Adipose tissue (tissue), 3 donors: ENCODE data around the gene CRYBG2. TPM values are rescaled to one million over a fixed set of nuclear protein-coding genes. Genes with fewer than 3 reads are reported as not detected.
"Not testable (repeated sequence)": the region's sequence is repeated elsewhere in the genome, so short reads cannot be mapped to it uniquely, and the experiment has no call there.

Experiments
- H3K27ac ChIP-seq: one replicate; pipeline ENCODE4 v1.5.1; 2013; ENCODE audit warnings: low read depth, low read length
- WGBS, 3 donors: extraction: QIAGEN DNeasy Blood & Tissue Kit; methylation state at CpG; one replicate each; pipeline ENCODE4 v1.1.7; 2013; 5-methylcytosine and 5-hydroxymethylcytosine counted together
- polyA plus RNA-seq, 3 donors: library from polyadenylated mRNA; stranded (reverse); fragments of 200-250 nt; gene quantifications; one replicate each; pipeline ENCODE4 v1.2.3, GENCODE V29; 2013
- donor health status: healthy with polysubstance abuse.
- donor health status: Bipolar disorder and iron deficiency.
- donor health status: healthy.

CRYBG2 gene
- polyA plus RNA-seq, 3 donors: 0.14 to 0.18 TPM; not detected in 1

DNA sequence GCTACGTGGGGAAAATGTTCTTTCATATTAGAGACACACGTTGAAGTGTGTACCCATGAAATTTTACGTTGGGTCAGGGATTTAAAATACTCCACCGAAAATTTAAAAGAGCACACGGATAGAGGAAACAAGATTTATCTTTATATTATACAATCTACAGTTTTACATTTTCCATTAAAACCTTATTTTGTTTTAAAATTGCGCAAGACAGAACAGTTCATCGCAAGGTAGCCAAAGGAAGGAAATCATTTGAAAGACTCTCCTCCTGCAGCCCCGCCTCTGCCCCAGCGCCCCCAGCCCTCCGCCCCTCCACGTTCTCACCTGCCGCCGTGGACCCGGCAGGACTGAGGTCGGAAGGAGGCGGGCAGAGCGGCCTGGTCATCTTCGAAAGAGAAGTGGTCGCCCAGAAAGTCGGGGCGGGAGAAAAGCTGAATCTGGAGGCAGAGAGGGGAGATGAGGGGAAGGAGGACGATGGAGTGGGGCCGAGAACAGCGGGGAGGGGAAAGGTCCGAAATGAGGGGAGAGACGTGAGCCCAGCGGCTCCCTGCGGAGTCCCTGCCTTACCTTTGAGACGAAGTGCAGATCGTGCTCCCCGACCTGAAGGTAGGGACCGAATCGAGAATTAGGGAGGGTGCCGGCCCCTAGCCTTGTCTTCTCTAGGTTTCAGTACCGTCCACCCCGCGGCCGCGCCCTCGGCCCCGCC is 18.0 kb downstream of the CRYBG2 start:
- no peak overlapping the region for H3K27ac ChIP-seq
- 3 to 4% (median 4%) methylated on average over 41 of the region's 41 CpGs for WGBS, 3 donors

DNA sequence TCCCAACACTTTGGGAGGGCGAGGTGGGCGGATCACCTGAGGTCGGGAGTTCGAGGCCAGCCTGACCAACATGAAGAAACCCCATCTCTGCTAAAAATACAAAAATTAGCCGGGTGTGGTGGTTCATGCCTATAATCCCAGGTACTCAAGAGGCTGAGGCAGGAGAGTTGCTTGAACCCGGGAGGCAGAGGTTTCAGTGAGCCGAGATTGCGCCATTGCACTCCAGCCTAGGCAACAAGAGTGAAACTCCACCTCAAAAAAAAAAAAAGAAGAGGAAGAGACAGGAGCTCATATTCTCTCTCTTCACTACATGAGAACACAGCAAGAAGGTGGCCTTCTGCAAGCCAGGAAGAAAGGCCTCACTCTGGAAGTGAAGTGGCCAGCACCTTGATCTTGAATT is 20.6 kb downstream of the CRYBG2 start:
- WGBS, 3 donors: 79 to 95% (median 85%) methylated on average over 8 of the region's 8 CpGs
- not testable (repeated sequence) for H3K27ac ChIP-seq

DNA sequence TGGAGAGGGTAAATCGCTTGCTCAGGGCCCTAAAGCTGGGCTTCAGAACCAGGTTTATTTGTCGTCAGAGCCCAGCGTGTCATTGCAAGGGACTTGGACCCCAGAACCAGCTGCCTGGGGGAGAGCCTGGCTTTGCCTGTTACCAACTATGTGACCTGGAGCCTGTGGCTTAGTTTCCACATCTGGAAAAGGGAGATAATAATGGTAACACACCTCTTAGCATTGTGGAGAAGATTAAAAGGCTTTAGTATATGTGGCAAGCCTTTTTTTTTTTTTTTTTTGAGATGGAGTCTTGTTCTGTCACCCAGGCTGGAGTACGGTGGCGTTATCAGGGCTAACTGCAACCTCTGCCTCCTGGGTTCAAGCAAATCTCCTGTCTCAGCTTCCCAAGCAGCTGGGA is 23.7 kb downstream of the CRYBG2 start:
- 85 to 92% (median 85%) methylated on average over 5 of the region's 5 CpGs for WGBS, 3 donors
- no peak overlapping the region for H3K27ac ChIP-seq

DNA sequence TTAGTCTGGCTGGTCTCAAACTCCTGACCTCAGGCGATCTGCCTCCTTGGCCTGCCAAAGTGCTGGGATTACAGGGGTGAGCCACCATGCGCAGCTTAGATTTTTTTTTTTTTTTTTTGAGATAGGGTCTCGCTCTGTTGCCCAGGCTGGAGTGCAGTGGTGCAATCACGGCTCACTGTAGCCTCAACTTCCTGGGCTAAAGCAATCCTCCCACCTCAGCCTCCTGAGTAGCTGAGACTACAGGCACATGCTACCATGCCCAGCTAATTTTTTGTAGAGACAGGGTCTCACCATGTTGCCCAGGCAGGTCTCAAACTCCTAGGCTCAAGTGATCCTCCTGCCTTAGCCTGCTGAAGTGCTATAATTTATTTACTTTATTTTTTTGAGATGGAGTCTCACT is 24.6 kb downstream of the CRYBG2 start:
- 84 to 96% (median 86%) methylated on average over 4 of the region's 4 CpGs for WGBS, 3 donors
- not testable (repeated sequence) for H3K27ac ChIP-seq

DNA sequence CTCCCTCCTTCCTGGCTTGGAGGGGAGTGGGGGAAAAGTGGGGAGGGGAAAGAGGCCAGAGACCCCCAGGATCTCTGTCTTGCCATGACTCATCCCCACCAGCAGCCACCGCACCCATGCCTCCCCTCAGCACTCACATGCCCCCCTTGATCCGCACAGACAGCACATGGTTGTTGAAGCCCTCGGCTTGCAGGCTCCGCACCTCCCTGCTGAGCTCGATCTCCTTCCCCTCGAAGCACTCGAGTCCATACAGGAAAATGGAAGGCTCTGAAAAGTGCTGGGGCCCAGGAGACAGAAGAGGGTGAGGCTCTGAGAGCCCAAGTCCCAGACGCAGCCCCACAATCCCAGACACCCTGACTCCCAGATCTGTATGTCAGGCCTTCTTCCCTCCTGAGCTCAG is 25.3 kb downstream of the CRYBG2 start:
- no peak overlapping the region for H3K27ac ChIP-seq
- WGBS, 3 donors: 75 to 85% (median 79%) methylated on average over 6 to 8 of the region's 8 CpGs

DNA sequence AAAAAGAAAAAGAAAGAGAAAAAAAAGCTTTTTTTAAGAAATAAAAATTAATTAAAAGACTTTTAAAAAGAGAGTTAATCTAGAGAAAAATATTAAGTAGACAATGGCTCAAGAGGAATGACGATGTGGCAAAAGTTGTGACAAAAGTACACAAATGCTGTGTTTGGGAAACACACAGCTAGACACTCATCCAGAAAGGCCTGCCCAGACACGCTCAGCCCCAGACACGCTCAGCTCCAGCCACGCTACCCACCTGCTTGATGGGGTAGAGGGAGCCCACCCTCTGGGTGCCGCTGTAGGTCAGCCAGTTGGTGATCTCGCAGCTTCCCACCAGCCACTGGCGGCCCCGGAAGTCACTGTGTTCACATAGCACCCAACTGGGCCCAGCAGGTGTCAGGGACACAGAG is 26.0 kb downstream of the CRYBG2 start:
- H3K27ac ChIP-seq: no peak overlapping the region
- 85 to 87% (median 86%) methylated on average over 8 of the region's 8 CpGs for WGBS, 3 donors

DNA sequence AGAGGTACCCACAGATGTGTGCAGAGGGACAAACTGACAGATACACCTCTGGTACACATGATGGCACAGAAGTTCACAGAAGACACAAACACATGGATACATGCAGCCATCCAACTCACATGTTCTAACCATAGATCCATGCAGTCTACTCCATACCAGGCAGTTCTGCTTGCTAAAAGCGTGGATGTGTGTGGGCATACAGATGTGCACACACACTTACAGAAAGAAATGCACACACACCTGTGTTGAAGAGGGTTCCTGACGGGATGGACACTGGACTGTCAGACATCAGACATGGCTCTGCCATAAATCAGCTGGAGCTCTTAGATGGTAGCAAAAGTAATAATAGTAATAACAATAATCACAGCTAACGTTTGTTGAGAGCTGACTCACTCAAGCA is 29.4 kb downstream of the CRYBG2 start:
- no peak overlapping the region for H3K27ac ChIP-seq
- 78 to 87% (median 79%) methylated on average over 3 of the region's 3 CpGs for WGBS, 3 donors

DNA sequence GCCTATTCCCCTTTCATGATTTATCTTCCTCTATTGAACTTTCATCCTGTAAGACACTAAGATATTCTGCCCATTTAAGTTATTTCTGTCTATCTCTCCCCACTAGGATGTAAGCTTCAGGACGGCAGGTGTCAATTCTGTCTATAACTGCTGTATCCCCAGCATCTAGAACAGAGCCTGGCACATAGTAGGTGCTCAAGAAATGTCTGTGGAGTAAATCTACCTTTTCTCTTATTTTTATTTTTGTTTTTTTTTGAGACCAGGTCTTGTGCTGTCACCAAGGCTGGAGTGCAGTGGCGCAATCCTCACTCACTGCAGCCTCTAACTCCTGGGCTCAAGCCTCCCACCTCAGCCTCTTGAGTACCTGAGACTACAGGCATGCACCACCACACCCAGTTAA is 30.5 kb downstream of the CRYBG2 start:
- H3K27ac ChIP-seq: no peak overlapping the region
- 88 to 93% (median 89%) methylated on average over 2 of the region's 2 CpGs for WGBS, 3 donors

DNA sequence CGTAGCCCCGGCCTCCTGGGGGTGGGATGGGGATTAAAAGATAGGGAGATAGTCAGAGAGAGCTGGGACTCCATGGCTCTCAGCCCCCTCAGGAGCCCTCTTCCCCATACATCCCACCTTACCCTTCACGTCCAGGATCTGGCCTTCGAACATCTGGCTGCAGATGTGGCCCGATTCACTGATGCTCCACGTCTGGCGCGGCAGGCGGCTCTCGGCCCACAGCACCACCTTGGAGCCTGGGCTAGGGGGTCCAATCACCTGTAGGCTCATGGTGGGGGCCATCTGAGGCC is 31.9 kb downstream of the CRYBG2 start:
- 65 to 79% (median 72%) methylated on average over 9 to 10 of the region's 10 CpGs for WGBS, 3 donors

DNA sequence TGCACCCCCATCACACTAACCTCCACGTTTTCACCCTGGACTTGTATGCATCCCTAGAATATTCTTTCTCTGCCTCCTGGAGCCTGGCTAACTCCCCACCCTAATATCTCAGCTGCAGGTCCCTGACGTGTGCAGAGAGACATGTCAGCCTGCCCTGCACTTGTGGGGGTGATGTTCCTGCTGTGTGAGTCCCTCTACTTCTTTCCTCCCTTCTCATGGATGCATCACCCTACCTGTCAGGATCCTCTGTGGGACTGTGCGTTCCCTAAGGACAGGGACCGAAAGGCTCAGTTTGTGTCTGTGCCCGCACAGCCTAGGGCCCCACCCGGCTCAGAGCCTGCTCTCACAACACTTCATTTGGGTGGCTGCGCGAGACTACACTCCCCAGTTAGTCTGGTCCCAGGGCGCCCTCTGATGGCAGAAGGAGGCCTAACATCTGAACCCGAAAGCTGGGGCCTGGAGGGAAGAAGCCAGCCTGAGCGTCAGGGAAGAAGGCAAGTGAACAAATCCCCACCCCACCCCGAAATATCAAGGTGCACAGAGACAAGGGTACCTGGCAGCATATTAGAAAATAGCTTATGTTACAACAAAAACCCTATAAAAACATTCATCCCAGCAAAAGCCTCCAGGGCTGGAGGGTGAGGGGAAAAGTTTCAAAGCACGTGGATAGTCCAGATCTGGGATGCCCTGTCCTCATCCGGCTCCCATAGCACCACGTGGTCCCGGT is 32.5 kb downstream of the CRYBG2 start:
- H3K27ac ChIP-seq: no peak overlapping the region
- 12 to 16% (median 16%) methylated on average over 15 to 16 of the region's 16 CpGs for WGBS, 3 donors

More for the DNA sequence above, 31.9 kb downstream of the CRYBG2 start:
- H3K27ac ChIP-seq: no peak overlapping the region

DNA sequence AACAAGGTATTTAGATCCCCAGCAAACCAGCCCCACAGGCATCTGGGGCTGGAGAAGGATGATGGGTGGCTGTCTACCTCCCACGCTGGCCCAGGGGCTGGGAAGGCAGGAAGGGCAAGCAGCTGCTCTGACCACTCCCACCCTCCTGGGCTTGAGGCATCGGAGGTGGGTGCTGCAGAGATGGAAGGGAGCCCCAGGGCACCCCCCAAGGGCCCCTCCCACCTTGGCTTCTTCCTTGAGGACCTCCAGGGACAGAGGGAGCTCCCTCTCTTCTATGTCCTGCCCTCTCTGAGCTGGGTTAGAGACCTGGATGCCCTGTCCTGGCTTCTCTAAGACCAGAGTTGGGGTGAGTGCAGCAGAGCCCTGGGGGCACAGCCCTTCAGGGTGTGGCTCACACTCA is 33.0 kb downstream of the CRYBG2 start:
- WGBS, 3 donors: 50 to 65% (median 60%) methylated on average over 2 of the region's 2 CpGs
- no peak overlapping the region for H3K27ac ChIP-seq

DNA sequence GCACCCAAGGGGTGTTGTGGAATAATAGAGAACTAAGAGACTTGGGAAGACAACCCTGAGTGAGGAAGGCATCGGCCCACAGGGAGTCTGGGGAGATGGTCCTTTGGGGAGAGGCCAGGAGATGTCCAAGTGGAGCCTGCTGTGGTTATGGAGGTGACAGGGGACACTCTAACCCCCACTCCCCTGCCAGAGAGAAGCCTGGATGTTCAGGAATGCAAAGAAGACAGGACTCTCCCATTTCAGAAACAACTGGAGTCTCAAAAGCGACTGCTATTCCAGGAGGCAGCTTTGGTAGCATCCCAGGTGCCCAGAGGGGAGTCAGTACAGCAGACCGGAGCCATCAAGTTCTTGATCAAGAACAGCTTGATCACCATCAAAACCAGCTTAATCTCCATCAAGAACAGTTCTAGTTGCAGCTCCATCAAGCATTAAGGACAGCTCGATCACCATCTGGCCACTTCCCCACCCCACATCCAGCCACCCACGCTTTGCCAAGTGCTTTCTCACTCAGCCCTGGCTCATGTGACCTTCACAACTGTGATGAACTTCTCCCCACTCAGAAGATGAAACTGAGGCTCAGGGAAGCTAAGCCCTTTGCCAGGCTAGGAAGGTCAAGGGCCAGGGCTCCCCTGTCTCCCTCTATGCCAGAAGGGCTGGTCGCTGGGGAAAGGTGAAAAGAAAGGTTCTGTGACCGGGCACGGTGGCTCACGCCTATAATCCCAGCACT is 35.4 kb downstream of the CRYBG2 start:
- H3K27ac ChIP-seq: no peak overlapping the region
- WGBS, 3 donors: 55 to 71% (median 68%) methylated on average over 9 of the region's 9 CpGs

DNA sequence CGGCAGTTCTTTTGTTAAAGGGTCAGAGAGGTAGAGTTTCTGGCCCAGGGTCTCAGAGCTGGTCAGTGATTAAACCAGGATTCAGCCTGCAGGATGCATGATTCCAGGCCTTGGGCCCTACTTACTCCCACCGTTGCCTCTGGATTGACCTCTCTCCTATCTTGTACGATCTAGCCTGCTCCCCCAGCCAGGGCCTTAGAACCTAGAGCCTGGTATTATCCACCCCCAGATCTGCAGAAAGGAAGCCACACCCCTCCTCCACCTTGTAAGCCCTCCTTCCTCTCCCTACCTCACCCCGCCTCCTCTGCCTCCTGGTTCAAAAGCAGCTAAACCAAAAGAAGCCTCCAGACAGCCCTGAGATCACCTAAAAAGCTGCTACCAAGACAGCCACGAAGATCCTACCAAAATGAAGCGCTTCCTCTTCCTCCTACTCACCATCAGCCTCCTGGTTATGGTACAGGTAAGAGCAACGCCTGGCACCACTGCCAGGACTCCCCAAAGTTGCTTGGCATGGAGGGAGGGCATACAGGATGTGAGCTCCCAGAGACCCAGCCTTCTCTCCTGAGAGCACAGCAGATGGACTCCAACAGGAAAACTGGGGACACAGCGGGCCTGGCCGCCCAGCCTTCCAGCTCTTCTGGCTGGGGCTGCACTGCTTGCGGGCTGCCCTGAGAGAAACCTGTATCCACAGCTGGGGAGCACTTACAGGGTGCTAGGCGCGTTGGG is 36.2 kb downstream of the CRYBG2 start, which contains the start of gene CD52:
CD52 (plus strand) TSS at position 347 of the 726 bp plus-strand sequence; CDS start at position 407, 60 bp downstream.
- 54 to 74% (median 65%) methylated on average over 12 of the region's 12 CpGs for WGBS, 3 donors

DNA sequence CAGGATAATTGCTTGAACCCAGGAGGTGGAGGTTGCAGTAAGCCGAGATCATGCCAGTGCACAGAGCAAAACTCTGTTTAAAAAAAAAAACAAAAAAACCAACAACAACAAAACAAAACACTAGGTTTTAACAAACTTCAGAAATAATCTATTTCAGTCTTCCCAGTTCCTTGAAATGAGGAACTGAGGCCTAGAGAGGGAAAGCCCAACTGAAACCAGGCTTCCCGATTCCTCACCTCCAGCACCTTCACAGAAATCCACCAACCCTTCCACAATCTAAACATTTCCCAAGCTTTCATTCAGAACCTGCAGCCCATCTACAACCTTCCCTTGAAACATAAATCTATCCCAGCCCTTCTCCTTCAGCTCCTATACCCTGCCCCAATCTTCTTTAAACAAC is 36.8 kb downstream of the CRYBG2 start:
- no peak overlapping the region for H3K27ac ChIP-seq
- 65 to 88% (median 69%) methylated on average over 2 of the region's 2 CpGs for WGBS, 3 donors

More for the DNA sequence above, 36.2 kb downstream of the CRYBG2 start, which contains the start of gene CD52:
- H3K27ac ChIP-seq: no peak within 1 kb of the TSS

DNA sequence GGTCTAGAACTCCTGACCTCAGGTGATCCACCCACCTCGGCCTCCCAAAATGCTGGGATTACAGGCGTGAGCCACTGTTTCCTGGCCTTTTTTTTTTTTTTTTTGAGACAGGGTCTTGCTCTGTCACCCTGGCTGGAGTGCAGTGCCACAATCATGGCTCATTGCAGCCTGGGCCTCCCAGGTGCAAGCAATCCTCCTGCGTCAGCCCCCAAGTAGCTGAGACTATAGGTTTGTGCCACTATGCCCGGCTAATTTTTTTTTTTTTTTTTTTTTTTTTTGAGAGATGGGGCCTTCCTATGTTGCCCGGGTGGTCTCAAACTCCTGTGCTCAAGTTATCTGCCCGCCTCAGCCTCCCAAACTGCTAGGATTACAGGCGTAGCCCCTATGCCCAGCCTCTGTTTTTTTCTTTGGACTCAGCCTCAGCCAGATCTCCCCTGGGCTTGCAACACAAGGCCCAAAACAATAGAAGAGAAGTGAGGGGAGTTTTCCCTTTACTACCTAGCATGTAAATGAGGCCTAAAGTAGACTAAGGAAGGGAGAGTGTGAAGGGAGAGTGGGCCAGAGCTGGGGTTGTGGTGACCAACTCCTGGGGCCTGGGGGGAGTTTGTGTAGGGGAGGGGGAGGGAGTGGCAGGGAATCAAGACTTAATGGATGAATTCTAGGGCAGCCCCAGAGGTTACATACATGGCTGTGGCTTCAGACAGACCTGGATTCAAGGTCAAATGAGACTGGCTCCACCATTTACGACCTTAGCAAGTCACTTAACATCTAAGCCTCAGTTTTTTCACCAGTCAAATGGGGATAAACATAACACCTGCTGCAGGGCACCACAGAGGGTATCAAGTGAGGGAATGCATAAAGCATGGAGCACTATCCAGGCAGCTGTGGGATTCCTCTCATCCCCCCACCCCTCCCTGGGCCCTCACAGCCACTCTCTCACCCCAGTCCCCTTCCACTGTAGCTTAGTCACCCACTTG is 37.8 kb downstream of the CRYBG2 start:
- 76 to 90% (median 79%) methylated on average over 8 of the region's 8 CpGs for WGBS, 3 donors
- no peak overlapping the region for H3K27ac ChIP-seq

DNA sequence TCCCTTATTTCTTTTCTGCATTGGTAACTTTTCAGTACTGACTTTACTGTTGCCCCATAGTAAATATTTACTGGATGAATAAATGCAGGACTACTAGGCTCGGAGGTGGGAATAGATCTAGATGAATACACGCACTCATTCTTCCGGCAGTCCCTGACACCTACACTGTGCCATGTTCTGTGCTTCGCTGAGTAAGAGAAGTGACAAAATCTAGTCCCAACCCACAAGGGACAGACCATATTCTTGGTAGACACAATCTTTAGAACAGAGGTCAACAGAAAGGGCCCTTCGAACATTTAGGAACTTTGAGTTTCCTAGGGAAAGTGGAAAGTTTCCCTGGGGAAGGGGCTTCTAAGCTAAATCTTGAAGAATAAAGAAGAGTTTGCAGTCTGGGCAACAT is 39.4 kb downstream of the CRYBG2 start:
- H3K27ac ChIP-seq: no peak overlapping the region
- WGBS, 3 donors: 79 to 86% (median 83%) methylated on average over 5 of the region's 5 CpGs

DNA sequence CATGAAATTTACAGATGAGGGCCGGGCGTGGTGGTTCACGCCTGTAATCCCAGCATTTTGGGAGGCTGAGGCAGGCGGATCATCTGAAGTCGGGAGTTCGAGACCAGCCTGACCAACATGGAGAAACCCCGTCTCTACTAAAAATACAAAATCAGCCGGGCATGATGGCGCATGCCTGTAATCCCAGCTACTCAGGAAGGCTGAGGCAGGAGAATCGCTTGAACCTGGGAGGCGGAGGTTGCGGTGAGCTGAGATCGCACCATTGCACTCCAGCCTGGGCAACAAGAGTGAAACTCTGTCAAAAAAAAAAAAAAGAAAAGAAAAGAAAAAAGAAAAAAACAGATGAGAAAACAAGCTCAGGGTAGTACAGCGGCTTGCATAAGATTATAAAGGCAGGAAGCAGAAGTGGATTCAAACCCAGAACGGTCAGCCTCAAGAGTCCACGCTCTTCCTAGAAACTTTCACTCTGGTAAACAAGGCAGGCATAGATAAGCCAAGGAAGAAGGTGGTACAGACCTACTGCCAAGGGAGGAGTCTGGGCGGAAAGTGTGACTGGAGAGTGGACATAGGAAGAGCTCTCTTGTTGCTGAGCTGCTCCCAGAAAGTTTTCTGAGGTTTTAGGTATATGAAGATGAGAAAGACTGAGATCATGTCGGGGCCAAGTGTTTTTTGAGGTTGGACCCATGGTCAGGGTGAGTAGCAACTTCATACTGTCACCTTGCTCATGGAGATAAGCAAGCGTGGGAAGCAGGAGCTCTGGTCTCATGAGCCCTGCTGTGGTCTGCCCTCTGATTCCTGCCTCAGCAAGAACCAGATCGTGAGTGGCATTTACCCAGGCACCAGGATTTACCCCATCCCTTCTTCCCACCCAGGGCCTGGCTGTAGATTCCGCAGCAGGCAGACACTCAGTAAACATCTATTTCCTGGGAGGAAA is 45.7 kb downstream of the CRYBG2 start:
- WGBS, 3 donors: 78 to 79% (median 79%) methylated on average over 20 to 21 of the region's 21 CpGs
- not testable (repeated sequence) for H3K27ac ChIP-seq
